GM10847 (cell line): ENCODE measurements around the gene ZNF865.
A peak's percentile ranks its signal among the peaks of the same experiment; 100 is the strongest.

Experiments used
- POLR2A ChIP-seq: IDR thresholded peaks from 2 replicates; pipeline ENCODE4 v1.6.1; 2011; ENCODE audit not compliant: insufficient read length; ENCODE audit errors: extremely low read depth

Gene ZNF865

GRCh38 chr19:55586976-55587668 lies 18.3 kb upstream of the ZNF865 start:
- no peak for TF ChIP-seq POLR2A

GRCh38 chr19:55588738-55589137 lies 16.7 kb upstream of the ZNF865 start:
- no peak for TF ChIP-seq POLR2A

DNA sequence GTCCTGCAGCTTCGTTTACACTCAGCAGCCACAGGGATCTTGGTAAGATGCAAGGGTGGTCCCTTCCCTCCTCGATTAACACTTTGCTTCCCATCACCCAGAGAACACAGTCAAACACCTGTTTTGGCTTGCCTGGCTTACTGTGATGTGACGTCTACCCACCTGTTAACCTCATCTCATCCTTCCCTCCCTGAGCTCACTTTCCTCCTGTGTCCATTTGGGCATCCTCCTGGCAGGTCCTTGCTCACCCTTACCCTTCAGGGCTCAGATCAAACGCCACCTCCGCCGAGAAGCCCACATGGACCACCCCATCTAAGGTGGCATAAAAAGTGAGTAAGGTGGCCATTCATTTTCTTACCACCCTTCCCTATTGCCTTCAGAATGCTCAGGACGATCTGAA lies 15.3 kb upstream of the ZNF865 start:
- TF ChIP-seq POLR2A: no peak

GRCh38 chr19:55590617-55591016 lies 14.8 kb upstream of the ZNF865 start:
- TF ChIP-seq POLR2A: no peak

- no peak for TF ChIP-seq POLR2A
Observed at GRCh38 chr19:55591555-55591954, 13.9 kb upstream of the ZNF865 start.

DNA sequence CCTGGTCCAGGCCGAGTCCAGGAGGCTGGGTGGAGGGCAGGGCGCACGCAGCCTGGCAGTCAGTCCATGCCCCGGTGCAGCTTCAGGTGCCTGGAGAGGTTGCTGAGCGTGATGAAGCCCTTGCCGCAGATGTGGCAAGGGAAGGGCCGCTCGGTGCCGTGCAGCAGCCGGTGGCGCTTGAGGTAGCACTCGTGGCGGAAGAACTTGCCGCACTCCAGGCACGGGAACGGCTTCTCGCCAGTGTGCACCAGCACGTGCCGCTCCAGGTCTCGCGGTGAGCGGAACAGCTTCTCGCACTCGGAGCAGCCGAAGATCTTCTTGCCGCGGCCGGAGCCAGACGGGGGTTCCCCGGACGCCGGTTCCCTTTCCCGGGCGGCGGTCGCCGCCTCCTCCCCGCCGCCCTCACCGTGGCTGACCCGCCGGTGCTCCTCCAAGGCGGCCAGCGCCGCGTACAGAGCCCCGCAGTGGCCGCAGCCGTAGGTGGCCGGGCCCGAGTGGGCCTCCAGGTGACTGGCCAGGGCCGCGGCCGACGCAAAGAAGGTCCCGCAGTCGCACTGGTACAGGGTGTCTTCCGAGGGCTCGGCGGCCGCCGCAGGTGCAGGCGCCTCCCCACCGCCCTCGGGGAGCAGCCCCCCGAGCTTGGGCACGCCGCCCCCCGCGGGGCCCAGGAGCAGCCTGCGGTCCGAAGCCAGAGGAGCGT lies 12.9 kb upstream of the ZNF865 start:
- no peak for TF ChIP-seq POLR2A

DNA sequence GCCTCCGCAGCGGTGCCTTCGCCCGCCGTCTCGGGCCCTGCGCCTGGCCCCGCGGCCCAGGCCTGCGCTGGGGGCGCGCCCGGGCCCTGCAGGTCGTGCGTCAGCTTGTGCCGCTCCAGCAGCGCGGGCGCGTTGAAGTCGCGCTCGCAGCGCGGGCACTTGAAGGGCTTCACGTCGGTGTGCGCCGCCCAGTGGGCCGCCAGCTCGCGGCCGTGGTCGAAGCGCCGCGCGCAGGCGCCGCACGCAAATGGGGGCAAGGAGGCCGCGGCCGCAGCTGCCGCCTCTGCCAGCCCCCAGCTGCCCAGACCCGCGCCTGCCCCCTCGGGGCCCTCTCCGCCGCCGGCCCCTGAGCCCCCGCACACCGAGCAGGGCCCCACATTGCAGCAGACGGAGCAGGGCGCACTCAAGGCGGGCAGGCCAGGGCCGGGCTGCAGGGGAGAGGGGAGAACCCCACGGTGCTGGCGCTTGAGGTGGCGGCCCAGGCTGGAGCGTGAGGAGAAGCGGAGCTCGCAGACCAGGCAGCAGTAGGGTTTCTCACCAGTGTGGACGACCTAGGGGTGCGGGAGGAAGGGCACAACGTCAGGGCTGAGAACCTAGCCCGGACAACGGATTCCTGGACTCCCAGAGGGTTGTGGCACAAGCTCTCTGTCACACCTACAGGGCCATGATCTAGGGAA lies 12.2 kb upstream of the ZNF865 start:
- no peak for TF ChIP-seq POLR2A

- no peak for TF ChIP-seq POLR2A
Observed at GRCh38 chr19:55594996-55595545, 10.4 kb upstream of the ZNF865 start.

DNA sequence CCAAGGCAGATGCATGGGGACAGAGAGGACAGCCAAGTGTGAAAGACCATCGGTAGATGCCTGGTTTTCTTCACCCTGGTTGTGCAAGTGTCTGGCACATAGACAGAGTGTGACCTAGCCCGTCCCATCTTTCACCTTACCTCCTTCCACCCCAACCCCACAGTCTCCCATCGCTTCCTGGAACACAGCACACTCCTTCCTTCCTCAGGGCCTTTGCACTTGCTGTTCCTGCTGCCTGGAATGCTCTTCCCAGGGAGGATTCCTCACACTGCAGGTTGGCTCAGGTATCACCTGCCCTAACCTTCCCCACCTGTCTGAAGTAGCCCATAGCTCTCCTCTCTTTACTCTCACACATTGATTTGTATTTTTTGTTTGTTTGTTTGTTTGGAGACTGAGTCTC lies 9.1 kb upstream of the ZNF865 start:
- no peak for TF ChIP-seq POLR2A

- TF ChIP-seq POLR2A: no peak
Observed at GRCh38 chr19:55597501-55597921, 7.9 kb upstream of the ZNF865 start.

DNA sequence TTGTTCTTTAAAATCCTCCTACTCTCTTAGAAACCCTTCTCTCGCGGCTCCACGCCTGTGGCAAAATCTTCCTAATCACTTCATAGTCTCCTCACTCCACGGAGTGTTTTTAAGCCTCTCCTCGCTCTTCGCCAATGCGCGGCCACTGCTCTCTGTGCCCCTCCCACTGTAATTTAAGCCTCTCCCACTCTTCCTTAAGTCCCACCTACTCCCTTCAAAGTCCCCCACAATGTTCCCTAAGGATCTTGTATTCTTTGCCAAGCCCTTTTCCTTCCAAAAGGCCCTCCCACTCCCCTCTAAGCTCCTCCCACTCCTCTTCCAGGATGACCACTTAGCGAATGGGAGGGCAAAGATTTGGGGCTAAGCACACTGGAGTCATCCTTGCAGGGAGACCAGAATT lies 7.4 kb upstream of the ZNF865 start:
- TF ChIP-seq POLR2A: no peak

- peak; percentile 33 for TF ChIP-seq POLR2A
Observed at GRCh38 chr19:55598719-55599467, 6.6 kb upstream of the ZNF865 start.

- TF ChIP-seq POLR2A: peak; percentile 18
Observed at GRCh38 chr19:55599468-55599841, 6.0 kb upstream of the ZNF865 start, which contains the start of gene FIZ1. FIZ1 (minus strand) TSS chr19:55599517; CDS start chr19:55597865, 1,652 bp downstream.

GRCh38 chr19:55599842-55600661 lies 5.4 kb upstream of the ZNF865 start, which contains the start of gene ZNF524:
ZNF524 (plus strand) TSS chr19:55600288; CDS start chr19:55602113, 1,825 bp downstream.
- TF ChIP-seq POLR2A: no peak

GRCh38 chr19:55600662-55601028 lies 4.8 kb upstream of the ZNF865 start:
- TF ChIP-seq POLR2A: no peak

- no peak for TF ChIP-seq POLR2A
Observed at GRCh38 chr19:55601084-55601483, 4.4 kb upstream of the ZNF865 start.
